Activated naive CD8-positive, alpha-beta T cell treated with anti-CD3 and anti-CD28 coated beads, Interleukin-2, amount 50 U/mL, for 16 hours (primary cell): ENCODE measurements around the gene PLTP.

Source experiments
- DNase-seq: peaks from one replicate; pipeline ENCODE4 v3.0.0-alpha.2; 2020; ENCODE audit warnings: low read depth, low spot score

The PLTP gene

DNA sequence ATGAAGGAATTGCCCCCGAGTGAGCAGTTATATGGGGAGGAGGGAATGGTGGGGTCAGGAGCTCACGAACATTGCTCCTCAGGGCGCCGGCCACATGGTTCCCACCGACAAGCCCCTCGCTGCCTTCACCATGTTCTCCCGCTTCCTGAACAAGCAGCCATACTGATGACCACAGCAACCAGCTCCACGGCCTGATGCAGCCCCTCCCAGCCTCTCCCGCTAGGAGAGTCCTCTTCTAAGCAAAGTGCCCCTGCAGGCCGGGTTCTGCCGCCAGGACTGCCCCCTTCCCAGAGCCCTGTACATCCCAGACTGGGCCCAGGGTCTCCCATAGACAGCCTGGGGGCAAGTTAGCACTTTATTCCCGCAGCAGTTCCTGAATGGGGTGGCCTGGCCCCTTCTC, 13.7 kb downstream of the PLTP start:
- DNase-seq: no peak

DNA sequence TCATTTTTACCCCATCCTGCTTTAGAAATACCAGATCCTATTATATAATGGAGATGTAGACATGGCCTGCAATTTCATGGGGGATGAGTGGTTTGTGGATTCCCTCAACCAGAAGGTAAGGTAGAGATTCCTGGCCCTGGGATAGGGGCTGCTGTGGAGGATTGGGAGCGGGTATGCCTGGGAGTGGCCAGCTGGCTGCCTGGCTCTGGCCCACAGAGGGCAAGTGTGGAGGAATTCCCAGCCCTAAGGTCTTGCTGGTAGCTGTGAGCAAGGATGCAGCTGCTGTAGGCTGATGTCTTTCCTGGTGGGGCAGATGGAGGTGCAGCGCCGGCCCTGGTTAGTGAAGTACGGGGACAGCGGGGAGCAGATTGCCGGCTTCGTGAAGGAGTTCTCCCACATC, 14.3 kb downstream of the PLTP start:
- no peak for DNase-seq

DNA sequence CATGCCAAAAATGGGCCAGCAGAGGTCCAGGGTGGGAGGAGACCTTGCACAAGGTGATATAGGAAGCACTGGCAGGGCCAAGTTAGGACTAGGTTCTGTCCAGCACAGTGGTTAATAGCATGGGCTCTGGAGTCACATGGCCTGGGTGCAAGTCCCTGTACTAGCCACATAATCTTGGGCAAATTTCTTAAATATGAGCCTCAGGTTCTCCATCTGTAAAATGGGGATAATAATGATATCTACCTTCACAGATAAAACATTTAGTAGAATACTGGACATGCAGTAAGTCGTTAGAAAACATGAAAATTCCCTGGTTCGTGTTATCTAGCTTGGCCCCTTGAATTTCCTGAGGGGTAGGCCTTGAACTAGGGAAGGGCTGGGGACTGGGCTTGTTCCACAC, 14.7 kb downstream of the PLTP start:
- DNase-seq: no peak

DNA sequence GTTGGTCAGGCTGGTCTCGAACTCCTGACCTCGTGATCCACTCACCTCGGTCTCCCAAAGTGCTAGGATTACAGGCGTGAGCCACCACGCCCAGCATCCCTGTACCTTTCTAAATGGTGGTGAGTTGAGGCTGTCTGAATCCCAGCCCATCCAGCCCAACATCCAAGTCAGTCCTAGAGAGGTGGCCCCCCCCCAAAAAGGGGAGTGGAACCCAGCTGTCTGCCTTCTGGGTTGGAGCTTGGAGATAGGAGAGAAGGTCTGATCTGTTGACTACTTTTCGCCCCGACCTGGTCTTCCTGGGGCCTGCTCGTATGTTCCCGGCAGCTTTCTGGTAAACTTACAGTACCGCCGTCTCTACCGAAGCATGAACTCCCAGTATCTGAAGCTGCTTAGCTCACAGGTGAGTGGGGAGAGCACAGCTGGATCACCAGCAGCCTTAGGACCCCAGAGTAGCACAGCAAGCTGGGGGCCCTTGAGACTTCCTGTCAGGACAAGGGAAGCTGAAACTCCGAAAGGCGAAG, 15.3 kb downstream of the PLTP start:
- DNase-seq: no peak

DNA sequence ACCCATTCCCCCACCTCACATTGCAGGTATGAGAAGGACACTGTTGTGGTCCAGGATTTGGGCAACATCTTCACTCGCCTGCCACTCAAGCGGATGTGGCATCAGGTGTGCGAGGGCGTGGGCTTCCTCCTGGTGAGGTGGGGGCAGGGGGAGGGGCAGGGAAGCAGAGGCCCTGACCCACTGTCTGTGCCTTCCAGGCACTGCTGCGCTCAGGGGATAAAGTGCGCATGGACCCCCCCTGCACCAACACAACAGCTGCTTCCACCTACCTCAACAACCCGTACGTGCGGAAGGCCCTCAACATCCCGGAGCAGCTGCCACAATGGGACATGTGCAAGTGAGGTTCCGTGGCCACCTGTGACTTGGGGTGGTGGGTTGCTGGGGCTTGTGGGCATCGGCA, 17.2 kb downstream of the PLTP start:
- no peak for DNase-seq

DNA sequence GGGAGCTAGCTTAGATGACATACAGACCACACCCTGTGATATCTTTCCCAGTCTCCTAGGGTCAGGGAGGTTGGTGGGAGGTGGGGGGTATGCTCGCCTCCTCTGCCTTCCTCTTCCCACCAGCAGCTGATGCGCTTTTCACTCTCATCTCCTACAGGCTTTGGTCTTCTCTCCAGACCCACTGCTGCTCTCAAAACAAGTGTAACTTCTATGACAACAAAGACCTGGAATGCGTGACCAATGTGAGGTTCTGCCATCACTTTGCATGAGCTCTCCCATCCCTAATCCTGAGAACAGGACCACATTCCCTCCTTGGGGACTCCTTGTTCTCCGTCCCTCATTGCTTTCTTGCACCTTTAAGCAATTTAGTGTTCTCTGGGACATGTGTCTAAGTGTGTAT, 18.1 kb downstream of the PLTP start:
- DNase-seq: no peak

DNA sequence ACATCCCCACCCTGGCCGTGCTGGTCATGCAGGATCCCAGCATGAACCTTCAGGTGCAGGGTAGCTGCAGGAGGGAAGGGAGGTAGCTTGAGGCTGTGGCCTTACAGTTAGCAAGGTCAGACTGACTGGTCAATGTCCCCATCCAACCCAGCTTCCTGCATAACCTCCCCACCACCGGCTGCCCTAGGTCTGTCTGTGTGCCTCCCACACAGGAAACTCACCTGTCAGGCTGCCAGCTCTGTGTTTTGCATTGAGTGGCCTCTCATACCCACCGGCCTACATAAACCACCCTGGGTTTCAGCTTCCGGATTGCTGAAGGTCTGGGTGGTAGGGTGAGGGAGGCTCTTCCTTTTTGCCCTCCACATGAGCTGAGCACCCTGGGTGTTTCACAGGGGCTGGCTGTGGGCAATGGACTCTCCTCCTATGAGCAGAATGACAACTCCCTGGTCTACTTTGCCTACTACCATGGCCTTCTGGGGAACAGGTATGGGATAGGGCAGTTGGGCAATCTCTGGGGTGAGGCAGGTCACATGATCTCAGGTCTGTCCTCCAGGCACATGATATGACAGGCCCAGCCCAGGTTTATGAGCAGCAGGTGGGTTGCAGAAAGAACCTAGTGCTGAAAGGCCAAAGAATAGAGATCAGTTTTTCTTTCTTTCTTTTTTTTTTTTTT, 19.0 kb downstream of the PLTP start:
- DNase-seq: no peak

DNA sequence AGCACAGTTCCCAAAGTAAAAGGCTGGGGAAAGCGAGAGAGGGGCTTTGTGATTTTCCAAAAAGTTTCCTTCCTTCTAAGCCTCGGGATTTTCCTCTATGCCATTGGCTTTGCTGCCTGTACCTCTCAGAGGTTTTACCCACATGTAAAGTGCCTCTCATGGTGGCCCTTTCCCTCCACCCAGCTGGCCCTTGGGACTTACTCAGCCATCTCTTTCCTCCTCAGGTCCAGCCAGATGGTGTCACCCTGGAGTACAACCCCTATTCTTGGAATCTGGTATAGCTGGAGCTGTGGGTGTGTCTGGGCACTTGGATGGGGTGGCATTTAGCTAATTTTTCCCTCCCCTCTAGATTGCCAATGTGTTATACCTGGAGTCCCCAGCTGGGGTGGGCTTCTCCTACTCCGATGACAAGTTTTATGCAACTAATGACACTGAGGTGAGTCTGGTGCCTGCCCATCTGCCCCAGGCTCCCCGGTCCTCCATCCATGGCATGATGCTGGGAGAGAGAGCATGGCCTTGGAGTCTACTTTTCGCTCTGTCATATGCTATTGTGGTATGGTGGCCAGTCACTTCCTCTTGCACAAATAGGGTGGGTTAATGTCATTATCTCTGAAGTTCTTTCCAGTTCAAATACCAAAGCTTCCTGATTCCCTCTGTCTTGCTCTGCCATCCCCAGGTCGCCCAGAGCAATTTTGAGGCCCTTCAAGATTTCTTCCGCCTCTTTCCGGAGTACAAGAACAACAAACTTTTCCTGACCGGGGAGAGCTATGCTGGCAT, 19.7 kb downstream of the PLTP start:
- DNase-seq: no peak

DNA sequence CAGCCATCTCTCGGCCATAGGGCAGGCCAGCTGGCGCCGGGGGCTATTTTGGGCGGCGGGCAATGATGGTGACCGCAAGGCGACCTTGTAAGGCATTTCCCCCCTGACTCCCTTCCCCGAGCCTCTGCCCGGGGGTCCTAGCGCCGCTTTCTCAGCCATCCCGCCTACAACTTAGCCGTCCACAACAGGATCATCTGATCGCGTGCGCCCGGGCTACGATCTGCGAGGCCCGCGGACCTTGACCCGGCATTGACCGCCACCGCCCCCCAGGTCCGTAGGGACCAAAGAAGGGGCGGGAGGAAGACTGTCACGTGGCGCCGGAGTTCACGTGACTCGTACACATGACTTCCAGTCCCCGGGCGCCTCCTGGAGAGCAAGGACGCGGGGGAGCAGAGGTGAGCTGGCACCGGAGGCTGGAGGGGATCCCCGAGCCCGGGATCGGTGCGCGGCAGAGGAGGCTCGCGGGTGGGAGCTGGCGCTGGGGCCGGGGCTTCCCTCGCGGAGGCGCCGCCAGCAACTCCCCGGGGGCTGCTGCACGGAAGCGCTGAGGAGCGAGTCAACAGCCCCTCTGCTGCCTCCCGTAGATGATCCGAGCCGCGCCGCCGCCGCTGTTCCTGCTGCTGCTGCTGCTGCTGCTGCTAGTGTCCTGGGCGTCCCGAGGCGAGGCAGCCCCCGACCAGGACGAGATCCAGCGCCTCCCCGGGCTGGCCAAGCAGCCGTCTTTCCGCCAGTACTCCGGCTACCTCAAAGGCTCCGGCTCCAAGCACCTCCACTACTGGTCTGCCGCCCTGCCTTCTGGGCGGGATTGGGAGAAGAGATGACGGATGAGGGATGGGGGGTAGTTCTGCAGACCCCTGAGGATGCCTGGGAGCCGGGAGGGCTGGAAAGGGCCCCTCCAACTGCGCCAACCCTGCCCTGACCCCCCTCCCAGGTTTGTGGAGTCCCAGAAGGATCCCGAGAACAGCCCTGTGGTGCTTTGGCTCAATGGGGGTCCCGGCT, 20.7 kb downstream of the PLTP start, which contains the start of the genes CTSA and NEURL2:
Gene CTSA, plus strand, starts transcription at position 351 of the 999 bp plus-strand sequence. Its CDS starts 234 bp downstream, at position 585.
Gene NEURL2, minus strand, starts transcription at position 224 of the 999 bp plus-strand sequence. Its CDS starts 217 bp downstream, at position 7.
- DNase-seq: peak; percentile 73

DNA sequence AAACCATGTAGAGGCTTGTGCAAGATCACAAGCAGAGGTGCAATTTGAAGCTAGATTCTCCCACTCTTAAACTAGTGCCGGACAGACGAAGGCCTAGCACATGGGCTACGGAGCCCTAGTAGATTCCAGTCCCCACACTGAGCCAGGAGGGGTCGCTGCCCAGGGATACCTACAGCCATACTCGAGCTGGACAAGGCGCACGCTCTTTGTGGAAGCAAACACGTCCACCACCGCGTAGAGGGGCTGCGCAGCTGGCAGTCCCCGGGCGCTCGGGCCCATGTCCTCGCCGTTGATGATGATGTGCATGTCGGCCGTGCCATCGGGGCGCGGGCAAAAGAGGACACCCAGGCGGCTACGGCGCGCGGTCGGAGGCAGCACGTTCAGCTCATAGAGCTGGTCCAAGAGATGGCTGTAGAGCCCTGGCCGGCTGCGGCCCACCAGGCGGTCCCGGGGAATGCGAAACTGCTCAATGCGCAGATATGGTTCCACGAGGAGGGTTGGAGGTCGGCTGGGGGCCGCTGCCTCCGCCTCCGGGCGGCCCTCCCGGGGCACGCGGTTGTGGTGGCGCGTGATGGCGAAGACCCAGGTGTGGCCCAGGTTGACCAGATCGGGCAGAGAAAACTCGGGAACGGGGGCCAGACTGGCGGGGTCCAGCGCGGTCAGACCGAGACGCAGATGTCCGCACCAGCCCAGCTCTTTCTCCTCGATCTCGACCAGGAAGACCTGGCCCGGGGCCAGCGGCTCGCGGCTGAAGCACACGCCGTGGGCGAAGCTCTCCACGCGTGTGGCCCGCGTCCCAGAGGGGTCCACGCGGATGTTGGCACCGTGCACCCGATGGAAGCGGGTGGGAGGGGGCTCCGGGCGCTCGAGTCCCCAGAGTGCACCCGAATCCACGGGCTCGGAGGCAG, 21.6 kb downstream of the PLTP start:
- no peak for DNase-seq

DNA sequence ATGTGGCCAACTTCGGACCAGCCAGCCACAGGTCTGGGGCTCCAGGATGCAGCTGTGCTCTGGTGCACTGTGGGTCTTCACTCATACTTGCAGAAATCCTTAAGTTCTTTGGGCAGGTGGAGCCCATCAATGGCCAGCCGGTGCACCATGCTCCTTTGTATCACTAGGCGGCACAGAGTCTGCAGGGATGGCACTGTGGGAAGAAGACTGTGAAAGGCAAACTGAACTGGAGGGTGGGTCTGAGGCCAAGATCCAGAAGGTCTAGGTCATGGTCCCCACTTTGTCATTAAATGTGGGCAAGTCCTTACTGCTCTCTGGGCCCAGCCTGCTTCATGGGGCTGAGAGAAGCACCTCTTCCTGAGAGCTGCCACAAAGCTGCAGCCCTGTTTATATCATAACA, 23.3 kb downstream of the PLTP start:
- no peak for DNase-seq

DNA sequence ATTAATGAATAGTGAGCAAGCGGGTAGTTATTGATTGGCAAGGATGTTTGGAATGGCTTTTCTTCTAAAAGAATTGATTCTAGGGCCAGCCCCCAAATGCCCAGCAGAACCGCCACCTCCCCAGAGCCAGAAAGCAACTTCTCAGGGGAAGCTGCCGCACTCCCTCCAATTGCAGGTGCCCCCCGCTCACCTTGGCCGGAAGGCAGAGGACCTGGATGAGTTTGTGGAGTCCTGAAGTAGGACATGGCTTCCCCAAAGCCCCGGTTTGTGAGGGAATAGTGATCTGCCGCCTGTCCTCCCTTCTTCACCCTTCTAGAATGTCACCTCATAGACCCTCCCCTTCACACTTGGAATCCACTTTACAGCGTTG, 24.6 kb downstream of the PLTP start, which contains the start of gene SPATA25:
Gene SPATA25, minus strand, starts transcription at position 277 of the 370 bp plus-strand sequence. Its CDS starts 32 bp downstream, at position 245.
- no peak for DNase-seq

DNA sequence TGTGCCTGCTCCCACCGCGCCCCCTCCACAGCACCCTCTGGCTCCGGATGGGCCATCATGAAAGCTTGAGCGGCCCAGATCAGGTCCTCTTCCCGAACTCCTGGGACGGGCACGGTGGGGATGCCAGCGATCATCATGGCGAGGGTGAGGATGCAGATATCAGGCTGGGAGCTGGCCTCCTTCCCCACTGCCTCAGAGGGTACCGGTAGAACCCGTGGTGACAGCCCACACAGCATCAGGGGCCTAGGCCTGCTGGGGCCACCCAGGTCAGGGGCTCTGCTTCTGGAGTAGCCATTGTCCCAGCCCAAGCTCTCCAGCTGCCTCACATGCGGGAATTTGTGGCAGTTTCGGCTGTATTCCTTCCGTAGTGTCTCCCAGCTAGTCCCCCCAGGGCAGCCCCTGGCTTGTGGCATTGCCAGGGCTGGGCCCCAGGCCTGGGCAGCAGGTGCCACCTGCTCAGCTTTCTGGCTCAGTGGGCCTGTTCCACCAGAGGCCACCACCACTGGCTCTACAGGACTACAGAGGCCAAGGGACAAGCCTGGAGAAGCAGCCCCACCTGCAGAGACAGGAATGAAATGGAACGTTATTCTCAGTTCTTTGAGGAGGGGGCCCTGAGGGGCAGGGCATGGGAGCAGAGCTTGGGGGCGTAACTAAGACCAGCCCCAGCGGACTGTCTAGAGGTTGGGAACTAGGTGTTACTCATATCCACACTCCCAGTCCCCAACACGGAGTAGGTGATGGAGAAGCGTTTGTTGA, 25.2 kb downstream of the PLTP start:
- no peak for DNase-seq

DNA sequence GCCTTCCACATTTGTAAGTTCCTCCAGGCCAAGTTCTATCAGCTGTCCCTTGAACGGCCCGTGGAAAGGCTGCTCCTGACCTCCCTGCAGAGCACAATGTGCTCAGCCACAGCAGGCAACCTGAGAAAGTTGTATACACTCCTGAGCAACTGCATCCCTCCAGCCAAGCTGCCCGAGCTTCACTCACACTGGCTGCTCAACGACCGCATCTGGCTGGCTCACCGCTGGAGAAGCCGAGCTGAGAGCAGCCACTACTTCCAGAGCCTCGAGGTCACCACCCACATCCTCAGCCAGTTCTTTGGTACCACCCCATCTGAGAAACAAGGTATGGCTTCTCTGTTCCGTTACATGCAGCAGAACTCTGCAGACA, 28.9 kb downstream of the PLTP start:
- no peak for DNase-seq

DNA sequence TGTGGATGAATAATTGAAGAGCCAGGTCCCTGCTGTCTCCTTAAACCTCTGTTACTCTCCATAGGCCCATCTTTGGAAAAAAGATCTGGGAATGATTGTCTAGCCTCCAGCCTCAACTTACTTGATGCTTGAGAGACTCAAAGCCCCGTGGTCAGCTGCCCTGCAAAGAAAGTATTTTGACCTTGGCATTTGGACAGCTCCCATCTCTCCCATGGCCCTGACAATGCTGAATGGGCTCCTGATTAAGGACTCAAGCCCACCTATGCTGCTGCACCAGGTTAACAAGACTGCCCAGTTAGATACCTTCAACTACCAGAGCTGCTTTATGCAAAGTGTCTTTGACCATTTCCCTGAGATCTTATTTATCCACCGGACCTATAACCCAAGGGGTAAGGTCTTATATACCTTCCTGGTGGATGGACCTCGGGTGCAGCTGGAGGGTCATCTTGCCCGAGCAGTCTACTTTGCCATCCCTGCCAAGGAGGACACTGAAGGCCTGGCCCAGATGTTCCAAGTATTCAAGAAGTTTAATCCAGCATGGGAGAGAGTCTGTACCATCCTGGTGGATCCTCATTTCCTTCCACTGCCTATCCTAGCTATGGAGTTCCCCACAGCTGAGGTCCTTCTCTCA, 29.4 kb downstream of the PLTP start:
- no peak for DNase-seq

DNA sequence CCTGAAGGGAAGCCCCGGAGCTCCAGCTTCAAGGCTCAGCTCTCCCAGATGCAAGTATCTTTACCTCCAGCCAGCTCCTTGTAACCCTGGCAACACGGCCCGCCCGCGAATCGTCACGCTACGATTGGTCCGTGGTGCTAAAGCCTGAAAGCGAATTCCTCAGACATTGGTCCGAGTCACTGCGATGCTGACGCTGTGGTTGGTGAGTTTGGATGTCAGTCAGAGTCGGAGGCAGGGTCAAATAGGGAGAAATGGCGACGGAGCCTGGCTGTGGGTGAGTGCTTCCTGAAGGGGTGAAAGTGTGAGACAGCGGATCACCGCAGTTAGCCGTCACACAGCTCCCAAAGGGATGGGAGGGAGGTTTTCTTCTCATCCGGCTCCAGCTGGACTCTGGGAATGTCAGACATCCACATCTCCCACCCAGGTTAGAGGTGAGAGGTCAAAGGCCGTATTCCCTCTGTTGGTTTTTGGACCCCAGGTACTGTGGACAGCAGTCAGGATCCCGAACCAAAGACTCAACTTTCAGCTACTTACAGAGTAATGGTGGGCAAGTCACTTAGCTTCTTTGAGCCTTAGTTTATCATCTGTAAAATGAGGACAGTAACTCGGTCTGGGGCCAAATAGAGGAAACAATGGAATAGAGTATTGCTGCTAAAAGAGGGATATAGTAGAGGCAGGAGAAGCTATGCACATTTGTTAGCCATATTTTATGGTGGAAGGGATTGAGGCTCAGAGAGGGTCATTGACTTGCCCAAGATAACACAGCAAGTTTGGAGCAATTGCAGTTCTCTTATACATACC, 30.8 kb downstream of the PLTP start, which contains the start of gene ZSWIM1:
Gene ZSWIM1, plus strand, starts transcription at position 240 of the 801 bp plus-strand sequence. CDS start 1,366 bp downstream, outside the sequence.
- peak; percentile 97 for DNase-seq

DNA sequence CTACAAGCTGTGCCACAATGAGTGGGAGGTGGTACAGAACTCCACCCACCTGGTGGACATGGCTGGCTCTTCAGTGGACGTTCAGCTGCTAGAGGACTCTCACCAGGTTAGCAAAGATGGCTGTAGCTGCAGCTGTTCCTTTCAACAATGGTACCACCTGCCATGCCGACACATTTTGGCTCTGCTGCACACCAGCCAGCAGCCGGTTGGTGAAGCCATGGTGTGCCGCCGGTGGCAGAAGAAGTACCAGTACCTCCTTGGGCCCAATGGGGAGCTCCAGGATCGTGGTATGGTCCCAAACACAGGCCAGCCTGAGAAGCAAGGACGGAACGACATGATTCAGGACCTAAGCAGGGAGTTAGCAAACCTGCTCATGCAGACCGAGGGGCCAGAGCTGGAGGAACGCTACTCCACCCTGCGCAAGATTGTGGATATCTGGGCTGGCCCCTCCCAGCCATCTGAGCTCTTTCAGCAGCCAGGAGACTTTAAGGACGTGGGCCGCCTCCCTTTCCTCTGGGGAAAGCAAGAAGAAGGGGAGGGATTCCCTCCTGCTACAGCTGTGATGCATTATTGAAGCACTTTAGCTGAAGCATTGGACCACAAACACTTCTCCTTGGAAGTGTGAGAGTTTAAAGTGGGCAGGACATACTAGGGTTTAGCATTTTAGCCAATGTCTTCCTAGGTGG, 33.7 kb downstream of the PLTP start:
- DNase-seq: no peak

DNA sequence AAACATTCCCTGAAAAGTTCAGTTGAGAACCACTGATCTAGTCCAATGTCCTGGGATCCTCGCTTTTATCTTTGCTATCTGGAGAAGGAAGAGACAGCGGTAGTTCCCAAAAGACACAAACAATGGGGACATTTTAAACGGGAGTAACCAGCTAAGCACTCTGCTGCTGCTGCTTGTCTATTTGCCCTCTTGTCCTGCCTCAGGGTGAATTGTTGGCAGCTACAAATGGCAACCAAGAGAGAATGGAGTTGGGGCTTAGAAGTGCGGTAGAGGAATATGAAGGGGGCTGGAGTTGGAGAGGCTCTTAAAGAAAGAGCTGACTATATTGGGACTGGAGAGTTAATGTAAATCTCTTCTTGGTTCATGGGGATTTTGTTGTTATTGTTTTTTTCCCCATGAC, 37.4 kb downstream of the PLTP start:
- no peak for DNase-seq
